ENCODE measurements around the gene LINC01488. TPM values are rescaled to one million over a fixed set of nuclear protein-coding genes. Genes with fewer than 3 reads are reported as not detected.

The LINC01488 gene
- total and polyA plus RNA-seq, 2 experiments from 2014 or later, result not detected

DNA sequence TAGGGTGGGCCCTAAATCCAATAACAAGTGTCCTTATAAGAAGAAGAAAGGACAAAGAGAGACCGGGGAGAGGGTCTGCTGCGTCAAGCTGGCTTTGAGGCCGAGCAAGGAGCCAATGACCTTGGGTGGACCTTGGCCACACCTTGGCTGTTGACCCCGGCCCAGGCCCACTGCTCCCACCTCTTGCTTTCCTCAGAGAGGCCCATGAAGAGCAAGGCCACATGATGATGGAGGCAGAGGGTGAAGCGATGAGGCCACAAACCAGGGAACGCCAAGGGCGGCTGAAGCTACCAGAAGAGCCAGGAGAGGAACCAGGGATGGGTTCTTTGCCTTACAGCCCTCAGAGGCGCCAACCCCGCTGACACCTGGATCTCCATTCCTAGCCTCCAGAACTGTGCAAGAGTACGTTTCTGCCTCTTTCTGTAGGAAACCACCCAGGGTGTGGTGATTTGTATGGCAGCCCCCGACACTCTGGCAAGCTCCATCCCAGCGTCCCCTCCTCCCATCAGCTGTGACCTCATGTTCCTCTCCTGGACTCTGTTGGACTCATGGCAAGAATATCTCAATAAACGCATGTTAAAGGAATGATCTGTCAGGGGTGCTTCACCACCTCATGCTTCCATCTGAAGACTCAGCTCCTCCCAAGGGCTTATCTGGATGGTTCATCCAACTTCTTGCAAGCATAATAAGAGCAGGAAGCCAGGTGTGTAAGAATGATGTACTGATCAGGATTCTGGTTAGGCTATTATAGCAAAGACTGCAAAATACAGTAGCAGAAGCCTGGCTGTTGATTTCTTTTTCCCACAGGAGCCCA is 41.6 kb upstream of the LINC01488 start:
- peaks cover 40% of the 10 kb centered on the region for H3K4me1 ChIP-seq (ENCODE audit: insufficient read depth)
- H3K4me2 ChIP-seq, result no peak overlapping the region
- no peak overlapping the region for H3K4me3 Mint-ChIP-seq
- peaks cover 3% of the 10 kb centered on the region; the same call in 2 of the 3 replicates for H3K9me3 Mint-ChIP-seq
- H3K27ac Mint-ChIP-seq, result no peak overlapping the region
- H3K4me3 ChIP-seq, result no peak overlapping the region
- peaks cover 42% of the 10 kb centered on the region for H3K27me3 Mint-ChIP-seq (ENCODE audit: insufficient read depth, low read depth, poor library complexity)
- H3K79me2 ChIP-seq (replicated peaks; ENCODE audit: insufficient read depth), result no peaks in the 10 kb centered on the region
- H3K27me3 ChIP-seq (ENCODE audit: insufficient read depth), result no peaks in the 10 kb centered on the region
- H3K4me1 Mint-ChIP-seq, result peaks cover 66% of the 10 kb centered on the region
- H4K20me1 ChIP-seq (replicated peaks; ENCODE audit: insufficient read depth), result no peaks in the 10 kb centered on the region
- H3K36me3 Mint-ChIP-seq (ENCODE audit: low read depth), result no peaks in the 10 kb centered on the region; the same call in 1 of the 3 replicates
- no peak overlapping the region for H3K27ac ChIP-seq (ENCODE audit: low read depth)
- ATAC-seq (no peak), DNase-seq (ENCODE audit: low spot score) (no peak)
- TF ChIP-seq EZH2phosphoT487 (IDR thresholded peaks at IDR 0.05; ENCODE audit: unreplicated experiment), result no peak
- H3K36me3 ChIP-seq (ENCODE audit: insufficient read depth), result no peaks in the 10 kb centered on the region
- peaks cover 2% of the 10 kb centered on the region; the same call in 1 of the 2 replicates for H3F3A ChIP-seq (replicated peaks; ENCODE audit: low read depth)
- peaks cover 8% of the 10 kb centered on the region for H3K9me2 ChIP-seq (ENCODE audit: insufficient read depth)
- H2AFZ ChIP-seq, result no peak overlapping the region; the same call in 1 of the 2 replicates

DNA sequence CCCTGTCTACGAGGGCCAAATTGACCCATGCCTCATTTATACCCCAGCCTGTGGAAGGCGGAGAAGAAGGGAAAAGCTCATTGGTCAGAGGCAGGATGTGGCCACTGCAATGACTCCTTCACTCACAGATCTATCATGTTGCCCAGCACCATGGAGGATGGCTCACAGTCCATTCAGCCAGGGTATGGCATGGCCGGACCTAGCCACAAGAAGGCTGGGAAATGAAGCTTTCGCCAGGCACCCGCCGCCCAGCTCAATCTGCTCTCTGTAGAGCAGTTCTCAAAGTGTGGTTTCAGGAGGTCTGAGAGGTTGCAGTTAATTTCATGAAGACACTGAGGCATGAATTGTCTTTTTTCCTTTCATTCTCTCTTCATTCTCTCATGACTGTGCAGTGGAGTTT is 40.6 kb upstream of the LINC01488 start:
- H2AFZ ChIP-seq, result no peak overlapping the region
- H3K27me3 ChIP-seq (ENCODE audit: insufficient read depth), result no peaks in the 10 kb centered on the region
- H3K9me2 ChIP-seq (ENCODE audit: insufficient read depth), result peaks cover 8% of the 10 kb centered on the region
- Mint-ChIP-seq H3K27ac (no peak overlapping the region), H3K4me1 (peaks cover 61% of the 10 kb centered on the region), H3K36me3 (ENCODE audit: low read depth) (no peaks in the 10 kb centered on the region; the same call in 1 of the 3 replicates), H3K4me3 (no peak overlapping the region), H3K9me3 (peaks cover 3% of the 10 kb centered on the region; the same call in 1 of the 3 replicates), H3K27me3 (ENCODE audit: insufficient read depth, low read depth, poor library complexity) (peaks cover 39% of the 10 kb centered on the region)
- H3K27ac ChIP-seq (ENCODE audit: low read depth), result no peak overlapping the region
- no peak overlapping the region for H3K4me2 ChIP-seq
- H4K20me1 ChIP-seq (replicated peaks; ENCODE audit: insufficient read depth), result no peaks in the 10 kb centered on the region
- H3K4me3 ChIP-seq, result no peak overlapping the region
- TF ChIP-seq, protein P1, sequence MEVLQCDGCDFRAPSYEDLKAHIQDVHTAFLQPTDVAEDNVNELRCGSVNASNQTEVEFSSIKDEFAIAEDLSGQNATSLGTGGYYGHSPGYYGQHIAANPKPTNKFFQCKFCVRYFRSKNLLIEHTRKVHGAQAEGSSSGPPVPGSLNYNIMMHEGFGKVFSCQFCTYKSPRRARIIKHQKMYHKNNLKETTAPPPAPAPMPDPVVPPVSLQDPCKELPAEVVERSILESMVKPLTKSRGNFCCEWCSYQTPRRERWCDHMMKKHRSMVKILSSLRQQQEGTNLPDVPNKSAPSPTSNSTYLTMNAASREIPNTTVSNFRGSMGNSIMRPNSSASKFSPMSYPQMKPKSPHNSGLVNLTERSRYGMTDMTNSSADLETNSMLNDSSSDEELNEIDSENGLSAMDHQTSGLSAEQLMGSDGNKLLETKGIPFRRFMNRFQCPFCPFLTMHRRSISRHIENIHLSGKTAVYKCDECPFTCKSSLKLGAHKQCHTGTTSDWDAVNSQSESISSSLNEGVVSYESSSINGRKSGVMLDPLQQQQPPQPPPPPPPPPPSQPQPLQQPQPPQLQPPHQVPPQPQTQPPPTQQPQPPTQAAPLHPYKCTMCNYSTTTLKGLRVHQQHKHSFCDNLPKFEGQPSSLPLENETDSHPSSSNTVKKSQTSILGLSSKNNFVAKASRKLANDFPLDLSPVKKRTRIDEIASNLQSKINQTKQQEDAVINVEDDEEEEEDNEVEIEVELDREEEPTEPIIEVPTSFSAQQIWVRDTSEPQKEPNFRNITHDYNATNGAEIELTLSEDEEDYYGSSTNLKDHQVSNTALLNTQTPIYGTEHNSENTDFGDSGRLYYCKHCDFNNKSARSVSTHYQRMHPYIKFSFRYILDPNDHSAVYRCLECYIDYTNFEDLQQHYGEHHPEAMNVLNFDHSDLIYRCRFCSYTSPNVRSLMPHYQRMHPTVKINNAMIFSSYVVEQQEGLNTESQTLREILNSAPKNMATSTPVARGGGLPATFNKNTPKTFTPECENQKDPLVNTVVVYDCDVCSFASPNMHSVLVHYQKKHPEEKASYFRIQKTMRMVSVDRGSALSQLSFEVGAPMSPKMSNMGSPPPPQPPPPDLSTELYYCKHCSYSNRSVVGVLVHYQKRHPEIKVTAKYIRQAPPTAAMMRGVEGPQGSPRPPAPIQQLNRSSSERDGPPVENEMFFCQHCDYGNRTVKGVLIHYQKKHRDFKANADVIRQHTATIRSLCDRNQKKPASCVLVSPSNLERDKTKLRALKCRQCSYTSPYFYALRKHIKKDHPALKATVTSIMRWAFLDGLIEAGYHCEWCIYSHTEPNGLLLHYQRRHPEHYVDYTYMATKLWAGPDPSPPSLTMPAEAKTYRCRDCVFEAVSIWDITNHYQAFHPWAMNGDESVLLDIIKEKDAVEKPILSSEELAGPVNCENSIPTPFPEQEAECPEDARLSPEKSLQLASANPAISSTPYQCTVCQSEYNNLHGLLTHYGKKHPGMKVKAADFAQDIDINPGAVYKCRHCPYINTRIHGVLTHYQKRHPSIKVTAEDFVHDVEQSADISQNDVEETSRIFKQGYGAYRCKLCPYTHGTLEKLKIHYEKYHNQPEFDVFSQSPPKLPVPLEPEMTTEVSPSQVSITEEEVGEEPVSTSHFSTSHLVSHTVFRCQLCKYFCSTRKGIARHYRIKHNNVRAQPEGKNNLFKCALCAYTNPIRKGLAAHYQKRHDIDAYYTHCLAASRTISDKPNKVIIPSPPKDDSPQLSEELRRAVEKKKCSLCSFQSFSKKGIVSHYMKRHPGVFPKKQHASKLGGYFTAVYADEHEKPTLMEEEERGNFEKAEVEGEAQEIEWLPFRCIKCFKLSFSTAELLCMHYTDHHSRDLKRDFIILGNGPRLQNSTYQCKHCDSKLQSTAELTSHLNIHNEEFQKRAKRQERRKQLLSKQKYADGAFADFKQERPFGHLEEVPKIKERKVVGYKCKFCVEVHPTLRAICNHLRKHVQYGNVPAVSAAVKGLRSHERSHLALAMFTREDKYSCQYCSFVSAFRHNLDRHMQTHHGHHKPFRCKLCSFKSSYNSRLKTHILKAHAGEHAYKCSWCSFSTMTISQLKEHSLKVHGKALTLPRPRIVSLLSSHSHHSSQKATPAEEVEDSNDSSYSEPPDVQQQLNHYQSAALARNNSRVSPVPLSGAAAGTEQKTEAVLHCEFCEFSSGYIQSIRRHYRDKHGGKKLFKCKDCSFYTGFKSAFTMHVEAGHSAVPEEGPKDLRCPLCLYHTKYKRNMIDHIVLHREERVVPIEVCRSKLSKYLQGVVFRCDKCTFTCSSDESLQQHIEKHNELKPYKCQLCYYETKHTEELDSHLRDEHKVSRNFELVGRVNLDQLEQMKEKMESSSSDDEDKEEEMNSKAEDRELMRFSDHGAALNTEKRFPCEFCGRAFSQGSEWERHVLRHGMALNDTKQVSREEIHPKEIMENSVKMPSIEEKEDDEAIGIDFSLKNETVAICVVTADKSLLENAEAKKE (CRISPR knock-in tag; IDR thresholded peaks at IDR 0.05), result no peak
- H3K4me1 ChIP-seq (ENCODE audit: insufficient read depth), result peaks cover 35% of the 10 kb centered on the region
- H3K36me3 ChIP-seq (ENCODE audit: insufficient read depth), result no peaks in the 10 kb centered on the region
- no peaks in the 10 kb centered on the region; the same call in 1 of the 2 replicates for H3F3A ChIP-seq (replicated peaks; ENCODE audit: low read depth)
- DNase-seq (ENCODE audit: low spot score), result no peak
- ATAC-seq, result no peak
- no peaks in the 10 kb centered on the region for H3K79me2 ChIP-seq (replicated peaks; ENCODE audit: insufficient read depth)
